GM19467 (cell line): ENCODE results near the gene TBX4.
"Not testable (repeated sequence)": the region's sequence is repeated elsewhere in the genome, so short reads cannot be mapped to it uniquely, and the experiment has no call there.

Experiments used
- ATAC-seq: cut with Tn5 transposase; IDR thresholded peaks from one replicate; pipeline ENCODE4 v1.9.1; 2021; ENCODE audit warnings: mild to moderate bottlenecking, moderate library complexity; ENCODE audit not compliant: unreplicated experiment

Gene TBX4

GRCh38 chr17:61480414-61480807 is 28.2 kb downstream of the TBX4 start:
- ATAC-seq = no peak

- ATAC-seq = no peak
These were observed 29.2 kb downstream of the TBX4 start for GRCh38 chr17:61481421-61481820.

- no peak for ATAC-seq
These were observed 30.2 kb downstream of the TBX4 start for GRCh38 chr17:61482467-61482866.

- no peak for ATAC-seq
These were observed 31.5 kb downstream of the TBX4 start for GRCh38 chr17:61483778-61484116.

GRCh38 chr17:61484174-61484573 is 32.0 kb downstream of the TBX4 start:
- ATAC-seq = no peak

GRCh38 chr17:61485067-61485775 is 33.0 kb downstream of the TBX4 start:
- no peak for ATAC-seq

GRCh38 chr17:61486135-61487120 is 34.2 kb downstream of the TBX4 start:
- ATAC-seq = no peak

GRCh38 chr17:61487161-61487988 is 35.2 kb downstream of the TBX4 start:
- ATAC-seq = no peak

- no peak for ATAC-seq
These were observed 35.9 kb downstream of the TBX4 start for GRCh38 chr17:61487989-61488595.

- ATAC-seq = no peak
These were observed 36.9 kb downstream of the TBX4 start for GRCh38 chr17:61488878-61489718.

GRCh38 chr17:61489719-61490490 is 37.7 kb downstream of the TBX4 start:
- no peak for ATAC-seq

- no peak for ATAC-seq
These were observed 38.3 kb downstream of the TBX4 start for GRCh38 chr17:61490540-61490975.

- ATAC-seq = no peak
These were observed 39.8 kb downstream of the TBX4 start for GRCh38 chr17:61491981-61492380.

- no peak for ATAC-seq
These were observed 40.7 kb downstream of the TBX4 start for GRCh38 chr17:61492759-61493526.

GRCh38 chr17:61493830-61494324 is 41.7 kb downstream of the TBX4 start:
- ATAC-seq = not testable (repeated sequence)

GRCh38 chr17:61494325-61495160 is 42.3 kb downstream of the TBX4 start:
- no peak for ATAC-seq

GRCh38 chr17:61495161-61495857 is 43.1 kb downstream of the TBX4 start:
- no peak for ATAC-seq
